Mucosa of stomach (tissue), 1 donor: Measurements from ENCODE around the gene SECISBP2.
"Not testable (repeated sequence)": the region's sequence is repeated elsewhere in the genome, so short reads cannot be mapped to it uniquely, and the experiment has no call there.

Experiments
- H3K27me3 ChIP-seq: one replicate; pipeline ENCODE4 v1.7.0; 2013; ENCODE audit warnings: mild to moderate bottlenecking, low read length; ENCODE audit not compliant: control insufficient read depth, insufficient read depth
- H3K36me3 ChIP-seq: one replicate; pipeline ENCODE4 v1.7.0; 2013; ENCODE audit warnings: low read length; ENCODE audit not compliant: control insufficient read depth, insufficient read depth
- H3K4me1 ChIP-seq: one replicate; pipeline ENCODE4 v1.7.0; 2013; ENCODE audit warnings: mild to moderate bottlenecking, low read length; ENCODE audit not compliant: control insufficient read depth, insufficient read depth
- H3K4me3 ChIP-seq: one replicate; pipeline ENCODE4 v1.7.0; 2013; ENCODE audit warnings: low read length
- H3K9ac ChIP-seq: one replicate; pipeline ENCODE4 v1.7.0; 2013; ENCODE audit warnings: mild to moderate bottlenecking, low read length, moderate library complexity
- H3K9me3 ChIP-seq: one replicate; pipeline ENCODE4 v1.7.0; 2013; ENCODE audit warnings: mild to moderate bottlenecking, low read length, moderate library complexity; ENCODE audit not compliant: control insufficient read depth
- donor health status: Pancreatic carcinoma.

Gene SECISBP2

GRCh38 chr9:89284076-89284475 is 34.2 kb upstream of the SECISBP2 start:
- Histone ChIP-seq H3K4me1 (no peaks in the 10 kb centered on the region), H3K9me3 (no peaks in the 10 kb centered on the region), H3K36me3 (no peaks in the 10 kb centered on the region), H3K9ac (no peak overlapping the region), H3K27me3 (no peaks in the 10 kb centered on the region), H3K4me3 (no peak overlapping the region)

DNA sequence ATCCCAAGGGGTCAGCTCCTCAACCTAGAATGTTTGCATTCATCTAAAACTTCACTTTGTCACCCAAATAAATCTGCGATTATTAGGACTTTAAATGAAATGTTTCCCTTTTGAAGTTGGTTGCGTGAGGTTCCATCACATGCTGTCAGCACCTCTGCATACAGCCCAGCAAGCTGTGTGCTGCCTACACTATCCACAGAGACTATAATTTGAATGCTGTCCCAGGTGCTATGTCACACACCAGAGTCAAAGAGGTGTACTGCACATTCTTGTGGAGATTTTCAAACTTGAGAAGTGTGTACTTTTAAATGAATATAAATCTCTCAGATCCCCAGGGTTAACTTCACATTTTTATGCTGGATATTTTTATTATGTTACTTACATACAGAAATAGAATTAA is 26.6 kb upstream of the SECISBP2 start:
- no peak overlapping the region for H3K4me3 ChIP-seq
- H3K36me3 ChIP-seq, result no peaks in the 10 kb centered on the region
- H3K9me3 ChIP-seq, result no peaks in the 10 kb centered on the region
- no peaks in the 10 kb centered on the region for H3K27me3 ChIP-seq
- no peaks in the 10 kb centered on the region for H3K4me1 ChIP-seq
- no peak overlapping the region for H3K9ac ChIP-seq

- Histone ChIP-seq H3K36me3 (no peaks in the 10 kb centered on the region), H3K27me3 (no peaks in the 10 kb centered on the region)
Observed at GRCh38 chr9:89293014-89293413, 25.3 kb upstream of the SECISBP2 start.

DNA sequence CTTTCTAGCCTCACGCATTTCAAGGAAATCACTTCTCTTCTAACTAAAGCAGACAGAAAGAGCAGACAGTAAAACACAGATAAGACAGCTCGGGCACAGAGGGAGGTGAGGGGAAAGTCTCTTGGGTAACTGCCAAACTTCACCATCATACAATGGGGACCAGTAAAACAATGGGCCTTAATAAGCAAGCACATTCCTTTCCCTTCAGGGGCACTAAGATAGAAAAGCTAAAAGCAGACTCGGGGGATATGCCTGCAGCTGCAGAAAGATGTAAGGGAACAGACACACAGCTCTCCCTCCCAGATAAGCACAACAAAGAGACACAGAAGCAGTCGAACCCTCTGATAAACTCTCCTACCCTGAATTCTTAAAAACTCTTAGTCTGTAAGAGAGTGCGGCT is 22.9 kb upstream of the SECISBP2 start:
- Histone ChIP-seq H3K27me3 (no peaks in the 10 kb centered on the region), H3K36me3 (no peaks in the 10 kb centered on the region)

More at GRCh38 chr9:89293014-89293413, 25.3 kb upstream of the SECISBP2 start:
- no peaks in the 10 kb centered on the region for H3K4me1 ChIP-seq
- H3K9ac ChIP-seq, result no peak overlapping the region
- no peaks in the 10 kb centered on the region for H3K9me3 ChIP-seq
- H3K4me3 ChIP-seq, result no peak overlapping the region

GRCh38 chr9:89301996-89302395 is 16.3 kb upstream of the SECISBP2 start:
- H3K27me3 ChIP-seq, H3K9me3 ChIP-seq, H3K4me1 ChIP-seq, H3K9ac ChIP-seq, H3K4me3 ChIP-seq, H3K36me3 ChIP-seq: not testable (repeated sequence)

More for the DNA sequence above, 22.9 kb upstream of the SECISBP2 start:
- H3K9me3 ChIP-seq, result no peaks in the 10 kb centered on the region
- H3K4me3 ChIP-seq, result no peak overlapping the region
- H3K9ac ChIP-seq, result no peak overlapping the region
- H3K4me1 ChIP-seq, result no peaks in the 10 kb centered on the region

- Histone ChIP-seq H3K9ac (no peak overlapping the region), H3K27me3 (no peaks in the 10 kb centered on the region), H3K9me3 (no peaks in the 10 kb centered on the region), H3K4me1 (peaks cover under 1% of the 10 kb centered on the region), H3K36me3 (no peaks in the 10 kb centered on the region), H3K4me3 (no peak overlapping the region)
Observed at GRCh38 chr9:89304020-89304833, 14.1 kb upstream of the SECISBP2 start.

- Histone ChIP-seq H3K4me3 (no peak overlapping the region), H3K36me3 (no peaks in the 10 kb centered on the region), H3K27me3 (no peaks in the 10 kb centered on the region), H3K9ac (no peak overlapping the region), H3K4me1 (peaks cover 6% of the 10 kb centered on the region), H3K9me3 (no peaks in the 10 kb centered on the region)
Observed at GRCh38 chr9:89304834-89305188, 13.5 kb upstream of the SECISBP2 start.

DNA sequence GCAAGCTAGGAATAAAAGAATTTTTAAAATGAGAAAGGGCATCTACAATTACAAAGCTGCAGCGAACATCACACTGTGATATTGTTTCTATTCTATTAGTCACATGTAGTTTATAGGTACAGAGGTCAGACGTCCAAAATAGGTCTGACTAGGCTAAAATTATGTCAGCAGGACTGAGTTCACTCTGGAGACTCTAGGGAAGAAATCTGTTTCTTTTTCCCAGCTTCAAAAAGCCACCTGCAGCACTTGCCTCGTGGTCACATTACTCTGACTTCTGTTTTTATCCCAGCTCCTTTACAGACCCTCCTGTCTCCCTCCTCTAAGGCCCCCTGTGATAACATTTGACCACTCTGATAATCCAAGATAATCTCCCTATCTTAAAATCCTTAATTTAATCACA is 12.4 kb upstream of the SECISBP2 start:
- no peaks in the 10 kb centered on the region for H3K36me3 ChIP-seq
- H3K9ac ChIP-seq, result no peak overlapping the region
- no peak overlapping the region for H3K4me3 ChIP-seq
- no peaks in the 10 kb centered on the region for H3K9me3 ChIP-seq
- H3K27me3 ChIP-seq, result no peaks in the 10 kb centered on the region
- peaks cover 6% of the 10 kb centered on the region for H3K4me1 ChIP-seq

- H3K4me3 ChIP-seq, result no peak overlapping the region
- no peaks in the 10 kb centered on the region for H3K9me3 ChIP-seq
- H3K36me3 ChIP-seq, result no peaks in the 10 kb centered on the region
- peak overlapping the region; percentile 99 for H3K9ac ChIP-seq
- H3K27me3 ChIP-seq, result no peaks in the 10 kb centered on the region
- H3K4me1 ChIP-seq, result peaks cover 6% of the 10 kb centered on the region
Observed at GRCh38 chr9:89309166-89309565, 9.1 kb upstream of the SECISBP2 start.

- peak overlapping the region; percentile 90 for H3K4me3 ChIP-seq
- peak overlapping the region; percentile 99 for H3K9ac ChIP-seq
- H3K27me3 ChIP-seq, result no peaks in the 10 kb centered on the region
- no peaks in the 10 kb centered on the region for H3K36me3 ChIP-seq
- H3K4me1 ChIP-seq, result peaks cover 6% of the 10 kb centered on the region
- no peaks in the 10 kb centered on the region for H3K9me3 ChIP-seq
Observed at GRCh38 chr9:89309608-89310474, 8.5 kb upstream of the SECISBP2 start.

DNA sequence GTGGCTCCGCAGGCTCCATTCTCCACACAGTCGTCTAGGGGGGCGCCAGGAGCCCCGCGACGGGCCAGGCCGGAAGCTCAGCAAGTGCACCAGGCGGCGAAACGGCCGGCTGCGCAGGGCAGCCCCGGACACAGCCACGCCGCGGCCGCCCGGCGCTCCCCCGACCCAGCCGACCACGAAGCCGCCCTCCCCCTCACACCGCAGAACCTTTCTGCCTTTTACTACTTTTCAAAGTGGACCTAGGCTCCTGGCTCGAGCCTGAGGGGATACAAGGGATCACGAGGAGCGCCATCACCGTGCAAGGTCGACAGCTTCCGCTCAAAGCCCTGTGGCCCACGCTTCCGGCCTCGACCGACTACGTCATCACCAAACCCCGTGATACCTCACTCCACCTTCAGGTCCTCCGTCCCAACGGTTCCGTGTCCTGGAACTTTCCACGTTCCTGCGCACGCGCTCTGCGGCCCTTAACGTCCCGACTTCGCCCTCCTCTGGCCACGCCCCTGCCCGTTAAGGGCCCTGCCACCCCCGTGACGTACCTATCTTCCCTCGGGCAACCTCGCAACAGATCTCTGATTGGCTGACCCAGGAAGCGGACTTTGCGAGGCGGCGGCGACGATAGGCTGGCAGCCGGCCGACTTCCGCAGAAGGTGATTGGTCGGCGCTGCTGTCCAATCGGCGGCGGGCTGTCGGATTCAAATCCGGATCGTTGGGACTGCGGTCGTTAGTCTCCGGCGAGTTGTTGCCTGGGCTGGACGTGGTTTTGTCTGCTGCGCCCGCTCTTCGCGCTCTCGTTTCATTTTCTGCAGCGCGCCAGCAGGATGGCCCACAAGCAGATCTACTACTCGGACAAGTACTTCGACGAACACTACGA is 7.6 kb upstream of the SECISBP2 start, which contains the start of gene CKS2:
Gene CKS2, plus strand, starts transcription at position 721 of the 871 bp plus-strand sequence. Its CDS starts 98 bp downstream, at position 819.
- Histone ChIP-seq H3K4me1 (peaks cover 6% of the 10 kb centered on the region), H3K9ac (peak within 1 kb of the TSS; percentile 99), H3K9me3 (no peaks in the 10 kb centered on the region)

More for the DNA sequence above, 7.6 kb upstream of the SECISBP2 start, which contains the start of gene CKS2:
- Histone ChIP-seq H3K36me3 (no peaks in the 10 kb centered on the region), H3K27me3 (no peaks in the 10 kb centered on the region), H3K4me3 (peak within 1 kb of the TSS; percentile 90)
